H1 (cell line): ENCODE measurements around the gene ESYT1. TPM values are rescaled to one million over a fixed set of nuclear protein-coding genes. Genes with fewer than 3 reads are reported as not detected.

Experiments
- BCL11A ChIP-seq, 2 experiments: IDR thresholded peaks; one replicate each; pipeline ENCODE4 v1.6.1; 2011; ENCODE audit warnings: low read depth in 2 of 2, low read length in 2 of 2, mild to moderate bottlenecking in 2 of 2
- CBX8 ChIP-seq: fragments of 300-800, 300-1000 bp; sonication (generic); IDR thresholded peaks from 2 replicates; pipeline ENCODE4 v1.7.1; 2016; ENCODE audit warnings: low read depth, low read length, borderline replicate concordance
- EZH2 ChIP-seq: fragments of 200-600 bp; sonication (generic); IDR thresholded peaks from 2 replicates; pipeline ENCODE4 v1.7.1; 2012; ENCODE audit warnings: low read depth, mild to moderate bottlenecking, moderate library complexity, low read length, inconsistent platforms; ENCODE audit not compliant: severe bottlenecking
- JUND ChIP-seq: IDR thresholded peaks from 2 replicates; pipeline ENCODE4 v1.6.1; 2011; ENCODE audit warnings: mild to moderate bottlenecking, improper control_type of control experiment, low read length
- PHF8 ChIP-seq: fragments of 200-600 bp; sonication (generic); conservative IDR thresholded peaks from 2 replicates; pipeline ENCODE4 v1.7.1; 2012; ENCODE audit warnings: low read depth, mild to moderate bottlenecking, inconsistent platforms, low read length, moderate library complexity
- POLR2A ChIP-seq, 2 experiments: IDR thresholded peaks; 1 replicate in 1 of 2; 2 replicates in 1 of 2; pipeline ENCODE4 v1.6.1; 2011; ENCODE audit warnings: low read depth in 2 of 2, low read length in 2 of 2, mild to moderate bottlenecking in 2 of 2; ENCODE audit errors: control extremely low read depth in 1 of 2
- SAP30 ChIP-seq: fragments of 300-600 bp; sonication (generic); IDR thresholded peaks from 2 replicates; pipeline ENCODE4 v1.7.1; 2012; ENCODE audit warnings: low read length, moderate library complexity, mild to moderate bottlenecking, inconsistent platforms; ENCODE audit not compliant: insufficient read depth, insufficient replicate concordance
- polyA plus RNA-seq, 7 experiments: library from polyadenylated mRNA; depleted of rRNA in 3 of 7; stranded (reverse) in 5 of 7; unstranded in 2 of 7; fragments of >200 nt in 5 of 7; fragments of 200-250 nt in 2 of 7; gene quantifications; 1 replicate in 5 of 7; 2 replicates in 1 of 7; 4 replicates in 1 of 7; pipeline versions ENCODE4 v1.2.1 to v1.2.3, GENCODE V29; 2011 to 2013; ENCODE audit warnings: missing spikeins in 2 of 7, mixed read lengths in 2 of 7
- total RNA-seq: library from RNA; stranded (reverse); fragmentation: NEBNext Ultra II Directional; extraction: Animal tissue kit (Norgen Biotek cat#: 25700); gene quantifications from 2 replicates; pipeline ENCODE4 v1.2.1, GENCODE V29; 2021
- TF ChIP-seq, protein P1 (sequence below): fragments of 300-600 bp; sonication (generic); IDR thresholded peaks from 2 replicates; pipeline ENCODE4 v1.7.1; 2012; ENCODE audit warnings: low read length, moderate library complexity, mild to moderate bottlenecking, inconsistent platforms; ENCODE audit not compliant: insufficient replicate concordance
- TF ChIP-seq, protein P2 (sequence below): IDR thresholded peaks from 2 replicates; pipeline ENCODE4 v1.6.1; 2011; ENCODE audit warnings: low read depth, mild to moderate bottlenecking, low read length; ENCODE audit not compliant: insufficient read depth

Gene ESYT1
- total and polyA plus RNA-seq, 2 of the 8 experiments (the other 6 are each of a cell fraction or from before 2014, with no cell fraction given): 86.9 to 165 TPM

DNA sequence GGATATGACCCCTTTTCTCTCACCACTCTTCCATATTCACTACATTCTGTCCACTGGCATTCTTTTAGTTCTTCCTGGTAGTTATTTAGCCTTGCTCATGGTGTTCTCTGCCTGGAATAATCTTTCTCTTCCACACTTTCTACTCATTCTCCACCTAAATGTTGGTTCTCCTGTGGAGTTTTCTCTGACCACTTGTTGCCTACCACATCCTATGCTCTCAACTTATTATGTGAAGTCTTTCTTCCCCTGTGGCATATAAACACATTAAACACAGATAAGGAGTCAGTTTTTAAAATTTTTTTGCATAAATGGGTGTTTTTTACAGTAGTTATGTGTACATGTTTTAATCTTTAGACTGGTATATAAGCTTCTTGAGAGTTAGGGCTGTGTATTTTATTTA, 64.5 kb downstream of the ESYT1 start (continued):
- TF ChIP-seq, protein P1, sequence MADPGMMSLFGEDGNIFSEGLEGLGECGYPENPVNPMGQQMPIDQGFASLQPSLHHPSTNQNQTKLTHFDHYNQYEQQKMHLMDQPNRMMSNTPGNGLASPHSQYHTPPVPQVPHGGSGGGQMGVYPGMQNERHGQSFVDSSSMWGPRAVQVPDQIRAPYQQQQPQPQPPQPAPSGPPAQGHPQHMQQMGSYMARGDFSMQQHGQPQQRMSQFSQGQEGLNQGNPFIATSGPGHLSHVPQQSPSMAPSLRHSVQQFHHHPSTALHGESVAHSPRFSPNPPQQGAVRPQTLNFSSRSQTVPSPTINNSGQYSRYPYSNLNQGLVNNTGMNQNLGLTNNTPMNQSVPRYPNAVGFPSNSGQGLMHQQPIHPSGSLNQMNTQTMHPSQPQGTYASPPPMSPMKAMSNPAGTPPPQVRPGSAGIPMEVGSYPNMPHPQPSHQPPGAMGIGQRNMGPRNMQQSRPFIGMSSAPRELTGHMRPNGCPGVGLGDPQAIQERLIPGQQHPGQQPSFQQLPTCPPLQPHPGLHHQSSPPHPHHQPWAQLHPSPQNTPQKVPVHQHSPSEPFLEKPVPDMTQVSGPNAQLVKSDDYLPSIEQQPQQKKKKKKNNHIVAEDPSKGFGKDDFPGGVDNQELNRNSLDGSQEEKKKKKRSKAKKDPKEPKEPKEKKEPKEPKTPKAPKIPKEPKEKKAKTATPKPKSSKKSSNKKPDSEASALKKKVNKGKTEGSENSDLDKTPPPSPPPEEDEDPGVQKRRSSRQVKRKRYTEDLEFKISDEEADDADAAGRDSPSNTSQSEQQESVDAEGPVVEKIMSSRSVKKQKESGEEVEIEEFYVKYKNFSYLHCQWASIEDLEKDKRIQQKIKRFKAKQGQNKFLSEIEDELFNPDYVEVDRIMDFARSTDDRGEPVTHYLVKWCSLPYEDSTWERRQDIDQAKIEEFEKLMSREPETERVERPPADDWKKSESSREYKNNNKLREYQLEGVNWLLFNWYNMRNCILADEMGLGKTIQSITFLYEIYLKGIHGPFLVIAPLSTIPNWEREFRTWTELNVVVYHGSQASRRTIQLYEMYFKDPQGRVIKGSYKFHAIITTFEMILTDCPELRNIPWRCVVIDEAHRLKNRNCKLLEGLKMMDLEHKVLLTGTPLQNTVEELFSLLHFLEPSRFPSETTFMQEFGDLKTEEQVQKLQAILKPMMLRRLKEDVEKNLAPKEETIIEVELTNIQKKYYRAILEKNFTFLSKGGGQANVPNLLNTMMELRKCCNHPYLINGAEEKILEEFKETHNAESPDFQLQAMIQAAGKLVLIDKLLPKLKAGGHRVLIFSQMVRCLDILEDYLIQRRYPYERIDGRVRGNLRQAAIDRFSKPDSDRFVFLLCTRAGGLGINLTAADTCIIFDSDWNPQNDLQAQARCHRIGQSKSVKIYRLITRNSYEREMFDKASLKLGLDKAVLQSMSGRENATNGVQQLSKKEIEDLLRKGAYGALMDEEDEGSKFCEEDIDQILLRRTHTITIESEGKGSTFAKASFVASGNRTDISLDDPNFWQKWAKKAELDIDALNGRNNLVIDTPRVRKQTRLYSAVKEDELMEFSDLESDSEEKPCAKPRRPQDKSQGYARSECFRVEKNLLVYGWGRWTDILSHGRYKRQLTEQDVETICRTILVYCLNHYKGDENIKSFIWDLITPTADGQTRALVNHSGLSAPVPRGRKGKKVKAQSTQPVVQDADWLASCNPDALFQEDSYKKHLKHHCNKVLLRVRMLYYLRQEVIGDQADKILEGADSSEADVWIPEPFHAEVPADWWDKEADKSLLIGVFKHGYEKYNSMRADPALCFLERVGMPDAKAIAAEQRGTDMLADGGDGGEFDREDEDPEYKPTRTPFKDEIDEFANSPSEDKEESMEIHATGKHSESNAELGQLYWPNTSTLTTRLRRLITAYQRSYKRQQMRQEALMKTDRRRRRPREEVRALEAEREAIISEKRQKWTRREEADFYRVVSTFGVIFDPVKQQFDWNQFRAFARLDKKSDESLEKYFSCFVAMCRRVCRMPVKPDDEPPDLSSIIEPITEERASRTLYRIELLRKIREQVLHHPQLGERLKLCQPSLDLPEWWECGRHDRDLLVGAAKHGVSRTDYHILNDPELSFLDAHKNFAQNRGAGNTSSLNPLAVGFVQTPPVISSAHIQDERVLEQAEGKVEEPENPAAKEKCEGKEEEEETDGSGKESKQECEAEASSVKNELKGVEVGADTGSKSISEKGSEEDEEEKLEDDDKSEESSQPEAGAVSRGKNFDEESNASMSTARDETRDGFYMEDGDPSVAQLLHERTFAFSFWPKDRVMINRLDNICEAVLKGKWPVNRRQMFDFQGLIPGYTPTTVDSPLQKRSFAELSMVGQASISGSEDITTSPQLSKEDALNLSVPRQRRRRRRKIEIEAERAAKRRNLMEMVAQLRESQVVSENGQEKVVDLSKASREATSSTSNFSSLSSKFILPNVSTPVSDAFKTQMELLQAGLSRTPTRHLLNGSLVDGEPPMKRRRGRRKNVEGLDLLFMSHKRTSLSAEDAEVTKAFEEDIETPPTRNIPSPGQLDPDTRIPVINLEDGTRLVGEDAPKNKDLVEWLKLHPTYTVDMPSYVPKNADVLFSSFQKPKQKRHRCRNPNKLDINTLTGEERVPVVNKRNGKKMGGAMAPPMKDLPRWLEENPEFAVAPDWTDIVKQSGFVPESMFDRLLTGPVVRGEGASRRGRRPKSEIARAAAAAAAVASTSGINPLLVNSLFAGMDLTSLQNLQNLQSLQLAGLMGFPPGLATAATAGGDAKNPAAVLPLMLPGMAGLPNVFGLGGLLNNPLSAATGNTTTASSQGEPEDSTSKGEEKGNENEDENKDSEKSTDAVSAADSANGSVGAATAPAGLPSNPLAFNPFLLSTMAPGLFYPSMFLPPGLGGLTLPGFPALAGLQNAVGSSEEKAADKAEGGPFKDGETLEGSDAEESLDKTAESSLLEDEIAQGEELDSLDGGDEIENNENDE: no peak
- TF ChIP-seq EZH2: no peak
- TF ChIP-seq SAP30: no peak
- no peak for TF ChIP-seq BCL11A (IDR thresholded peaks at IDR 0.05; ENCODE audit: low read depth in 2 of 2, low read length in 2 of 2)
- TF ChIP-seq, protein P2, sequence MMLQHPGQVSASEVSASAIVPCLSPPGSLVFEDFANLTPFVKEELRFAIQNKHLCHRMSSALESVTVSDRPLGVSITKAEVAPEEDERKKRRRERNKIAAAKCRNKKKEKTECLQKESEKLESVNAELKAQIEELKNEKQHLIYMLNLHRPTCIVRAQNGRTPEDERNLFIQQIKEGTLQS: no peak
- TF ChIP-seq PHF8: no peak
- TF ChIP-seq POLR2A (IDR thresholded peaks at IDR 0.05; ENCODE audit: control extremely low read depth in 1 of 2, low read depth in 2 of 2, low read length in 2 of 2): no peak
- no peak for TF ChIP-seq JUND
- no peak for TF ChIP-seq CBX8
